Measurements from ENCODE around the gene NF1.
"Not testable (repeated sequence)": the region's sequence is repeated elsewhere in the genome, so short reads cannot be mapped to it uniquely, and the experiment has no call there.

NF1 gene

GRCh38 chr17:31374503-31374902, 279.7 kb downstream of the NF1 start:
- DNase-seq (ENCODE audit: extremely low read depth in 1 of 2, low read depth in 1 of 2) = no peak

GRCh38 chr17:31378638-31379037, 283.9 kb downstream of the NF1 start:
- DNase-seq (ENCODE audit: extremely low read depth in 1 of 2, low read depth in 1 of 2) = no peak

GRCh38 chr17:31379597-31380205, 284.9 kb downstream of the NF1 start:
- no peak for DNase-seq (ENCODE audit: extremely low read depth in 1 of 2, low read depth in 1 of 2)

- DNase-seq (ENCODE audit: extremely low read depth in 1 of 2, low read depth in 1 of 2) = no peak
Measured at GRCh38 chr17:31381165-31381668, 286.4 kb downstream of the NF1 start.

- not testable (repeated sequence) for DNase-seq (ENCODE audit: extremely low read depth in 1 of 2, low read depth in 1 of 2)
Measured at GRCh38 chr17:31382668-31383275, 288.0 kb downstream of the NF1 start.

- not testable (repeated sequence) for DNase-seq (ENCODE audit: extremely low read depth in 1 of 2, low read depth in 1 of 2)
Measured at GRCh38 chr17:31383488-31383887, 288.7 kb downstream of the NF1 start.

GRCh38 chr17:31385428-31386285, 290.9 kb downstream of the NF1 start:
- DNase-seq (ENCODE audit: extremely low read depth in 1 of 2, low read depth in 1 of 2) = no peak

GRCh38 chr17:31386542-31387075, 291.8 kb downstream of the NF1 start:
- no peak for DNase-seq (ENCODE audit: extremely low read depth in 1 of 2, low read depth in 1 of 2)

GRCh38 chr17:31387438-31387837, 292.7 kb downstream of the NF1 start:
- DNase-seq (ENCODE audit: extremely low read depth in 1 of 2, low read depth in 1 of 2) = no peak

- no peak for DNase-seq (ENCODE audit: extremely low read depth in 1 of 2, low read depth in 1 of 2)
Measured at GRCh38 chr17:31388351-31388750, 293.6 kb downstream of the NF1 start.

GRCh38 chr17:31388770-31389656, 294.2 kb downstream of the NF1 start:
- DNase-seq (ENCODE audit: extremely low read depth in 1 of 2, low read depth in 1 of 2) = no peak

- DNase-seq (ENCODE audit: extremely low read depth in 1 of 2, low read depth in 1 of 2) = no peak
Measured at GRCh38 chr17:31389657-31390381, 295.0 kb downstream of the NF1 start.

- no peak for DNase-seq (ENCODE audit: extremely low read depth in 1 of 2, low read depth in 1 of 2)
Measured at GRCh38 chr17:31390426-31390747, 295.6 kb downstream of the NF1 start.

GRCh38 chr17:31390748-31391495, 296.1 kb downstream of the NF1 start:
- no peak for DNase-seq (ENCODE audit: extremely low read depth in 1 of 2, low read depth in 1 of 2)

- no peak for DNase-seq (ENCODE audit: extremely low read depth in 1 of 2, low read depth in 1 of 2)
Measured at GRCh38 chr17:31391496-31391949, 296.7 kb downstream of the NF1 start, which contains the start of gene RAB11FIP4. Gene RAB11FIP4 (plus strand): TSS chr17:31391675. CDS start chr17:31391853, 178 bp downstream.

GRCh38 chr17:31392002-31392855, 297.5 kb downstream of the NF1 start:
- DNase-seq (ENCODE audit: extremely low read depth in 1 of 2, low read depth in 1 of 2) = no peak

- DNase-seq (ENCODE audit: extremely low read depth in 1 of 2, low read depth in 1 of 2) = no peak
Measured at GRCh38 chr17:31392856-31393748, 298.3 kb downstream of the NF1 start.
